AG04449 (cell line): ENCODE results near the gene AGPS.

Experiments used
- CTCF ChIA-PET: fragments of 350-600 bp; formaldehyde crosslinking; extraction: SDS; loops from one replicate; lab custom pipeline; 2021; ENCODE audit warnings: antibody characterized with exemption; lab: Yijun Ruan, JAX
- POLR2A ChIA-PET: fragments of 400-600, 350-600 bp; formaldehyde crosslinking; extraction: SDS; loops from one replicate; lab custom pipeline; 2020; ENCODE audit warnings: antibody characterized with exemption, inconsistent platforms; lab: Yijun Ruan, JAX
- DNase-seq: peaks from one replicate; pipeline ENCODE4 v3.0.0-alpha.2; 2010; ENCODE audit warnings: low read depth, low spot score
- H3K4me3 ChIP-seq: 2 replicates; pipeline ENCODE4 v1.5.1; 2011; ENCODE audit warnings: low read depth, mild to moderate bottlenecking, control low read depth, low read length
- TF ChIP-seq, protein P1 (sequence below): IDR thresholded peaks from one replicate; pipeline ENCODE4 v1.5.1; 2011; ENCODE audit warnings: mild to moderate bottlenecking, moderate library complexity, low read length, control low read depth, inconsistent platforms; ENCODE audit not compliant: insufficient read depth; ENCODE audit errors: missing control alignments

The AGPS gene

DNA sequence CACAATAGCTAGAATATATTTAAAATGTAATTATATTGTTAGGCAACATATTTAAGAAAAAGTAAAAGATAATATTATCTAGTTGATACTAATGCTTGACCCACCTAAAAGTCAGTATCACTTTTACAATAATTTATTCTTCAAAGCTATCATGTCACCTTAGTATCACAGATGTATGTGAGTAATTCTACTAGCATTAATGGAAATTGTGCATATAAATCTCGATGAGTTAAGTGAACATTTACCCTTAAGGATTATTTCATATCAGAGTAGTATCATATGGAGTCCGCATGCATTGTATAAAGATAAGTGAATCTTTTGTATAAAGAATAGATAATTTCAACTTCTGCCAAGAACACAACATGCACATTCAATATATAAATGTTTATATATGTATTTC lies 103.4 kb downstream of the AGPS start:
- H3K4me3 ChIP-seq = no peak overlapping the region
- ChIA-PET POLR2A (interaction anchor here (0.7 kb wide), 1 partner anchor 79 kb away, joined by 3 read pairs; no protein-coding TSS in a partner anchor), CTCF (no interaction called here)
- DNase-seq = no peak
- TF ChIP-seq, protein P1, sequence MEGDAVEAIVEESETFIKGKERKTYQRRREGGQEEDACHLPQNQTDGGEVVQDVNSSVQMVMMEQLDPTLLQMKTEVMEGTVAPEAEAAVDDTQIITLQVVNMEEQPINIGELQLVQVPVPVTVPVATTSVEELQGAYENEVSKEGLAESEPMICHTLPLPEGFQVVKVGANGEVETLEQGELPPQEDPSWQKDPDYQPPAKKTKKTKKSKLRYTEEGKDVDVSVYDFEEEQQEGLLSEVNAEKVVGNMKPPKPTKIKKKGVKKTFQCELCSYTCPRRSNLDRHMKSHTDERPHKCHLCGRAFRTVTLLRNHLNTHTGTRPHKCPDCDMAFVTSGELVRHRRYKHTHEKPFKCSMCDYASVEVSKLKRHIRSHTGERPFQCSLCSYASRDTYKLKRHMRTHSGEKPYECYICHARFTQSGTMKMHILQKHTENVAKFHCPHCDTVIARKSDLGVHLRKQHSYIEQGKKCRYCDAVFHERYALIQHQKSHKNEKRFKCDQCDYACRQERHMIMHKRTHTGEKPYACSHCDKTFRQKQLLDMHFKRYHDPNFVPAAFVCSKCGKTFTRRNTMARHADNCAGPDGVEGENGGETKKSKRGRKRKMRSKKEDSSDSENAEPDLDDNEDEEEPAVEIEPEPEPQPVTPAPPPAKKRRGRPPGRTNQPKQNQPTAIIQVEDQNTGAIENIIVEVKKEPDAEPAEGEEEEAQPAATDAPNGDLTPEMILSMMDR = no peak

DNA sequence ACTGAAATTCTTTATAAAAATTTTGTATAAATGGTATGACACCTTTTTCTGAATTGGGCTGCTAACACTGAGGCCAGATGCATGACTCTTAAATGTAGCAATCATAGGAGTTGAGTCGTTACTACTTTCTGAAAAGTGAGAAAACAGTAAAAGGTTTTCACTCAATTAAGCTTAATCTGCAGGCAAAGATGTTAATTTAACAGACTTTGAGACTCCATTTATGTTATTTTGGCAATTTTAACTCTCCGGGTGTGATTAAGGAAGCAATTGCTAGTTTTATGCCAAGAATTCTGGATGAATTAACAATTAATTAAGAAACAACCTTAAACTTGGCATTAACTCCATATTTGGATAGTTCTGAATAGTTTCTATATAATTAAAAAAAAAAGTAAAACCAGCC lies 104.3 kb downstream of the AGPS start:
- ChIA-PET POLR2A (no interaction called here), CTCF (interaction anchor here (1.2 kb wide), 1 partner anchor 14 kb away, joined by 3 read pairs; no protein-coding TSS in a partner anchor)
- no peak for DNase-seq
- no peak overlapping the region for H3K4me3 ChIP-seq
- TF ChIP-seq, protein P1 = no peak

DNA sequence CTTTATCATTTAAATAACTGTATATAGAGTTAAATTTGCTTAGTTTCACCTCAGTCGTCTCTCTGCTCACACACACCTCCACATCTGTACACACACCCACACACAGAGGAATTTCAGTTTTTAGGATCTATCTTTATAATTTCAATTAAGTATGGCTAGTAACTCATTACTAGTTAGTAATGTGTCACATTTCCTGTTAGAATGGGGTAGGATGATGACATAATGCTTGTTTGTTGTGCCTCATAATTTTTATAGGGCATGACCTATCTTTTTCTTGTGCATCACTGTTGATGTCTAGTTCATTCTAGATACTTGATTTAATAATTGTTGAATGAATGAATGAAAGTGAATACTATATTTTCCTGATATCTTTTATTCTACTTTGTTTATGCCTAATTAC lies 108.6 kb downstream of the AGPS start:
- CTCF ChIA-PET = interaction anchor here (1.5 kb wide), 1 partner anchor 12 kb away, joined by 4 read pairs; no protein-coding TSS in a partner anchor
- H3K4me3 ChIP-seq = no peak overlapping the region
- POLR2A ChIA-PET = no interaction called here
- TF ChIP-seq, protein P1 = no peak
- DNase-seq = no peak

DNA sequence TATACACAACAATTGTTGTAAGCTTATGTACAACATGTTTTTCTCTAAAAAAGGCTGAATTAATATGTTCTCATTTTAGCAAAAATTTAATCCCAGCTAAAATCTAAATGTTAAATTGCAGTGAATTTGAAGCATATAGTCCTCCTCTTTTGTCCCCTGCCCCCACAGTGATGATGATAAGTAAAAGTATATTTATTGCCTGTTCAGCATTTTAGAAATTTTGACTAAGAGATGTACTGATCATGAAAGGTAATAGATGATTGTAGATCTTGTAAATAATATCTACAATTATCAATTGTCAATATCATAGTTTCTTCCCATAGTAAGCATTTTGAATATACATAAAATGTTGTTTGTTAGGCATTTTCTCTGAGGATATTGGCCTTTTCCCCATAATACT lies 113.9 kb downstream of the AGPS start:
- no peak overlapping the region for H3K4me3 ChIP-seq
- no peak for DNase-seq
- TF ChIP-seq, protein P1 = no peak
- CTCF ChIA-PET = interaction anchor here (1.0 to 2.6 kb wide), 4 partner anchors 13 to 173 kb away, joined by 3 to 8 read pairs (median 4); no protein-coding TSS in a partner anchor
- POLR2A ChIA-PET = no interaction called here

DNA sequence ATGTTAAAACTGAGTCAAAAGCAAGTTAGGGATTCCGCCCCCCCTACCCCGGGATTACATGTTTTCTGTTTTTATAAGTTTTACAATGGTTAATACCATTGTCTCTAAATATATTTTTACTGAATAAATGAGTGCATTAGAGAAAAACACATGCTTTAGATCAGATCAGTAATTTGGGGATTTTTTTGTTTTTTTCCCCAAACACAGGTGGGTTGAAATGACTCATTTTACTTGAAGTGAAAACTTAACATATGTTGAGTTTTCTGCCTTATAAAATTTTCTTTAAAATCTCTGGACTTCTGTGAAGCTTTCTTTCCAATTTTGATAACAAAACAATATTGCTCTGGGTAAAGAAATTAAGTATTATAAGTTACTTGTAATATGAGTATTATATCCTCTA lies 114.4 kb downstream of the AGPS start:
- H3K4me3 ChIP-seq = no peak overlapping the region
- ChIA-PET POLR2A (no interaction called here), CTCF (interaction anchor here (2.6 kb wide), 1 partner anchor 17 kb away, joined by 8 read pairs; no protein-coding TSS in a partner anchor)
- TF ChIP-seq, protein P1 = no peak
- no peak for DNase-seq

DNA sequence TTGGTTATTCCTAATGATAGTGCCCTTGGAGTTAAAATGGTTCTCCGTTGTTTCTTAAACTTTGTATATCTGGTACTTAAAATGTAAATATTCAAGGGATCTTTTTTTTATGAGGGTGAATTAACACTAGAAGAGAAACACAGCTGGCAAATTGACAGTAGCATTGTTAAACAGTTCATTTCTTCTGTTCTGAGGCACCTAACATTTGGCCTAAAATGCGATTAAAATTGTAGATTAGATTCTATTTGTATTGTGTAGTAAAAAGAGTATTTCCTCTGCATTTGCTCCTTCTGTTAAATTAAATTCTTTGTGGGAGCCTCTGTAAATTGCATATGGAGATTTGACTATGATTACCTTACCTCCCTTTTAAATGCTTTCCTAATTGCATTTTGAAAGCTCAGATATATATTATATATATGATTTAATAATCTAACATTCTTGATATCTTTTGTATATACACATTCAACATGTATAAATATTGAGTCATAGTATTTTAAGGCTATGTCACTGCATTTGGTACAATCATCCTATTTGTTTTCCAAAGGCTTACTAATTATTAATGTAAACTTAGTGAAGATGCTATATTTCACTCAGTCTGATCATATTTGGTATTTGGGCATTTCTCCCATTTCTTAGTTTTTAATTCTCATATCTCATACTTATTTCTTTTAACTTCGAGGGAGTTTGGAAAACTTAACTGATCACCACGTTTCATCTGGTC lies 124.4 kb downstream of the AGPS start:
- CTCF ChIA-PET = no interaction called here
- no peak for DNase-seq
- H3K4me3 ChIP-seq = no peak overlapping the region
- TF ChIP-seq, protein P1 = no peak
- POLR2A ChIA-PET = no interaction called here
